DMS114 treated with DMSO at 0.1 percent for 48 hours (cell line): Measurements from ENCODE around the gene CRACDL.
"Not testable (repeated sequence)": the region's sequence is repeated elsewhere in the genome, so short reads cannot be mapped to it uniquely, and the experiment has no call there.

ENCODE experiments used
- DNase-seq: peaks from one replicate; lab custom pipeline; 2025; ENCODE audit not compliant: unreplicated experiment; lab: John Stamatoyannopoulos, UW

The CRACDL gene

DNA sequence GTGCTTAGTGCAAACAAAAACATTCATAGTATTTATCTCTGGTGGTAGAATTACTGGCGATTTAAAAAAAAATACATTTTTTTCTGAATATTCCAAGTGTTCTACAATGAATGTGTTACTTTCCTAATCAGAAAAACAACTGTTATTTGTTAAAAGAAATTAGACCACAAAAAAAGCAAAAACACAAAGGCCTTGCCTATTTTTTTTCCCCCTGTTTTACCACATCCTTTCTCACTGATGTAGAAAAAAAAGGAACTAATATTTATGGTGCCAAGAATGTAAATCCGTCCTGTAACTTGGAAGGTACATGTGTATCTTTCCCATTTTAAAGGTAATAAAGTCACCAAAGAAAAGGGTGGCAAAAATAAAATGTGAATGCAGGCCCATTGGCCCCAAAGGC is 176.7 kb downstream of the CRACDL start:
- no peak for DNase-seq

DNA sequence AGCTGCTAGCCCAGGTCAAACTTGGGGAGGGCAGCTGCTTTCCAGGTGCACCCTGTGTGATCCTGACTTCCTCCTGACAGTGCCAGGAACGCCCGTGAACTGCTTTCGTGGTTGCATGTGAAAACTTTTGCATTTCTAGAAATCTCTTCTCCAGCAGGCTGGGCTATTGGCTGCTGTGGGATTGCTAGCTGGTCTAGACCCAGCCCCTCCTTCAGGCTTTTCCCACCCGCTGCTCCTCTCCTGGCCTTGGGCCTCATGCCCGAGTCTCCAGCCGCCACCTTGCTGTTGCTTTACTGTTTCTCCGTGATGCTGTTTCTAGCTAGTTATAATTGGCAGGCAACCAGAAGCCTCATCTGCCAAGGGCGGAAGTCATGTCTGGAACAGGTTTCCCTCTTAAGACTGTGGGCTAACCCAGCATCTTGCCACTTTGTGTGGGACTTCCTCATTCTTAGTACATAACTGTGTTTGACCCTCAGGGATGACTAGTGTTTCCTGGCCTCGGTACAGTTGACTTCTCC is 178.1 kb downstream of the CRACDL start:
- DNase-seq, result no peak

- no peak for DNase-seq
These were observed 182.2 kb downstream of the CRACDL start for GRCh38 chr2:98753801-98754200.

- not testable (repeated sequence) for DNase-seq
These were observed 183.3 kb downstream of the CRACDL start for GRCh38 chr2:98752711-98753110.

DNA sequence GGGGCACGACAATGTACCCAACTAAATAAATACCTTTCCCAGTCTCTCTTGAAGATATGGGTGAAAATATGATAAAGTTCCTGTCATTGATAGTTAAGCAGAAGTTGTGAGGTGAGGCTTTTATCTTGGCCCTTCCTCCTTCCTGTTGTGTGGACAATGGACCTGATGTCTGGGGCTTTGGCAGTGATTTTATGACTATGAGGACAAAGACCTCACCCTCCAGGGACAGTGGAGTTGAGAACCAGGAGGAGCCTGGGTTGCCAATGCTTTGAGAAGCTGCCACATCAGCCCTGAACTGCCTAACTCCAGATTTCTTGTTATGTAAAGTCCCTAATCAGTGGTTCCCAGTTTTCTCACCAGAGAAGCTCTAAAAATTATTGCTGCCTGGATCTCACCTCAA is 184.3 kb downstream of the CRACDL start:
- no peak for DNase-seq

- DNase-seq, result no peak
These were observed 185.3 kb downstream of the CRACDL start for GRCh38 chr2:98750593-98751282.

GRCh38 chr2:98749066-98749450 is 187.0 kb downstream of the CRACDL start:
- DNase-seq, result no peak

GRCh38 chr2:98748292-98749065 is 187.5 kb downstream of the CRACDL start:
- no peak for DNase-seq

GRCh38 chr2:98747888-98748287 is 188.1 kb downstream of the CRACDL start:
- DNase-seq, result no peak

GRCh38 chr2:98746426-98746825 is 189.6 kb downstream of the CRACDL start:
- DNase-seq, result no peak

GRCh38 chr2:98744595-98744994 is 191.4 kb downstream of the CRACDL start:
- no peak for DNase-seq
